ENCODE data around the gene OSBP. TPM values are rescaled to one million over a fixed set of nuclear protein-coding genes. Genes with fewer than 3 reads are reported as not detected.

OSBP gene
- total RNA-seq, 1 experiment from 2014 or later = 58.6 TPM

DNA sequence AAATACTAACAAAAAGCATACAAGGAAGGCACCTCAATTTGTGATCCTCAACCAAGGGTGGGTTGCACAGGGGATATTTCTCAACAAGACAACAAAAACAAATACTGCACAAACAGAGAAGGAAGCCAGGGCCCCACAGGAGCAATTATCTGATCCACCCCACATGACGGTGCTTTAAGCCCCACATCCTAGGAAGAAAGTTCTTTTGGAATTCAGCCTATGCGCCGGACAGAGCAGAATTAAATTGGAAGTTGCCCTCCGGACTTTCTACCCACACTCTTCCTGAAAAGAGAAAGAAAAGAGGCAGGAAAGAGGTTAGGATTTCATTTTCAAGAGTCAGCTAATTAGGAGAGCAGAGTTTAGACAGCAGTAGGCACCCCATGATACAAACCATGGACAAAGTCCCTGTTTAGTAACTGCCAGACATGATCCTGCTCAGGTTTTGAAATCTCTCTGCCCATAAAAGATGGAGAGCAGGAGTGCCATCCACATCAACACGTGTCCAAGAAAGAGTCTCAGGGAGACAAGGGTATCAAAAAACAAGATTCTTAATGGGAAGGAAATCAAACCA lies 40.6 kb downstream of the OSBP start:
- Mint-ChIP-seq H3K27me3 (ENCODE audit: unreplicated experiment) (no peaks in the 10 kb centered on the region), H3K9me3 (ENCODE audit: low read depth, unreplicated experiment) (no peaks in the 10 kb centered on the region), H3K36me3 (ENCODE audit: insufficient read depth, unreplicated experiment) (peaks cover 47% of the 10 kb centered on the region), H3K27ac (ENCODE audit: unreplicated experiment) (no peak overlapping the region), H3K4me1 (ENCODE audit: low read depth, unreplicated experiment) (no peaks in the 10 kb centered on the region), H3K4me3 (ENCODE audit: low read depth, unreplicated experiment) (no peak overlapping the region)
- intact Hi-C loops (cut with micrococcal nuclease; ENCODE audit: unreplicated experiment) = no loop called here
- TF ChIP-seq CTCF (IDR thresholded peaks at IDR 0.05; ENCODE audit: unreplicated experiment) = no peak
- CTCF ChIA-PET = no interaction called here
- no peak for DNase-seq
- BruUV-seq (replicated peaks) = no TSS peak

- CTCF ChIA-PET = no interaction called here
- DNase-seq = no peak
- no peak overlapping the region for H3K27ac Mint-ChIP-seq (ENCODE audit: unreplicated experiment)
- H3K36me3 Mint-ChIP-seq (ENCODE audit: insufficient read depth, unreplicated experiment) = peaks cover 42% of the 10 kb centered on the region
- intact Hi-C loops (cut with micrococcal nuclease; ENCODE audit: unreplicated experiment) = no loop called here
- no peaks in the 10 kb centered on the region for H3K9me3 Mint-ChIP-seq (ENCODE audit: low read depth, unreplicated experiment)
- no peaks in the 10 kb centered on the region for H3K4me1 Mint-ChIP-seq (ENCODE audit: low read depth, unreplicated experiment)
- no peaks in the 10 kb centered on the region for H3K27me3 Mint-ChIP-seq (ENCODE audit: unreplicated experiment)
- no TSS peak for BruUV-seq (replicated peaks)
- TF ChIP-seq CTCF (IDR thresholded peaks at IDR 0.05; ENCODE audit: unreplicated experiment) = no peak
- H3K4me3 Mint-ChIP-seq (ENCODE audit: low read depth, unreplicated experiment) = no peak overlapping the region
Measured at GRCh38 chr11:59574467-59574866, 41.1 kb downstream of the OSBP start.

DNA sequence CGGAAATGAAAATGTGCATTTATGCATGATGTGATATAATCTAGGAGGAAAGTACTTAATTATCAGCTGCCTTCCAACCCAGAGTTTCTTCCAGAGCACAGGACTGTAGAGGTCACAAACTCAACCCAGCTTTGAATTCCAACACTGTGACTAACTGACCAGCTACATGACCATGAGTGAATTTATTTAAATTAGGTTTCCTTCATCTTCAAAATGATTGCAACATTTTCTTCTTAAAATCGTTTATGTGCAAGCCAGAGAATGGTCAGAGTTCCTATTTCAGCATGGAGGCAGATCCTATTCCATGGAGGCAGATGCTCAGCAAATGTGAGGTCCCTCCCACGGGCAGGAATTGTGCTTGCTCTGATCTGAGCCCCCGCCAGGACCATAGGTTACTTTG lies 42.4 kb downstream of the OSBP start:
- Mint-ChIP-seq H3K27me3 (ENCODE audit: unreplicated experiment) (no peaks in the 10 kb centered on the region), H3K4me3 (ENCODE audit: low read depth, unreplicated experiment) (no peak overlapping the region), H3K4me1 (ENCODE audit: low read depth, unreplicated experiment) (no peaks in the 10 kb centered on the region), H3K27ac (ENCODE audit: unreplicated experiment) (no peak overlapping the region), H3K36me3 (ENCODE audit: insufficient read depth, unreplicated experiment) (peaks cover 34% of the 10 kb centered on the region), H3K9me3 (ENCODE audit: low read depth, unreplicated experiment) (no peaks in the 10 kb centered on the region)
- CTCF ChIA-PET = interaction anchor here (0.7 kb wide), 1 partner anchor 542 kb away, joined by 4 read pairs; no protein-coding TSS in a partner anchor
- intact Hi-C loops (cut with micrococcal nuclease; ENCODE audit: unreplicated experiment) = no loop called here
- DNase-seq = no peak
- no peak for TF ChIP-seq CTCF (IDR thresholded peaks at IDR 0.05; ENCODE audit: unreplicated experiment)
- BruUV-seq (replicated peaks) = no TSS peak

GRCh38 chr11:59572091-59572490 lies 43.5 kb downstream of the OSBP start:
- Mint-ChIP-seq H3K27ac (ENCODE audit: unreplicated experiment) (no peak overlapping the region), H3K36me3 (ENCODE audit: insufficient read depth, unreplicated experiment) (peaks cover 31% of the 10 kb centered on the region), H3K27me3 (ENCODE audit: unreplicated experiment) (no peaks in the 10 kb centered on the region), H3K9me3 (ENCODE audit: low read depth, unreplicated experiment) (no peaks in the 10 kb centered on the region), H3K4me3 (ENCODE audit: low read depth, unreplicated experiment) (no peak overlapping the region), H3K4me1 (ENCODE audit: low read depth, unreplicated experiment) (no peaks in the 10 kb centered on the region)
- CTCF ChIA-PET = interaction anchor here (0.7 kb wide), 1 partner anchor 679 kb away, joined by 3 read pairs; no protein-coding TSS in a partner anchor
- BruUV-seq (replicated peaks) = no TSS peak
- intact Hi-C loops (cut with micrococcal nuclease; ENCODE audit: unreplicated experiment) = no loop called here
- no peak for TF ChIP-seq CTCF (IDR thresholded peaks at IDR 0.05; ENCODE audit: unreplicated experiment)
- DNase-seq = no peak
